Measurements from ENCODE around the gene ASPSCR1. TPM values are rescaled to one million over a fixed set of nuclear protein-coding genes. Genes with fewer than 3 reads are reported as not detected.
A peak's percentile ranks its signal among the peaks of the same experiment; 100 is the strongest.

Gene ASPSCR1
- total RNA-seq, 1 experiment from 2014 or later, result 51.0 TPM

DNA sequence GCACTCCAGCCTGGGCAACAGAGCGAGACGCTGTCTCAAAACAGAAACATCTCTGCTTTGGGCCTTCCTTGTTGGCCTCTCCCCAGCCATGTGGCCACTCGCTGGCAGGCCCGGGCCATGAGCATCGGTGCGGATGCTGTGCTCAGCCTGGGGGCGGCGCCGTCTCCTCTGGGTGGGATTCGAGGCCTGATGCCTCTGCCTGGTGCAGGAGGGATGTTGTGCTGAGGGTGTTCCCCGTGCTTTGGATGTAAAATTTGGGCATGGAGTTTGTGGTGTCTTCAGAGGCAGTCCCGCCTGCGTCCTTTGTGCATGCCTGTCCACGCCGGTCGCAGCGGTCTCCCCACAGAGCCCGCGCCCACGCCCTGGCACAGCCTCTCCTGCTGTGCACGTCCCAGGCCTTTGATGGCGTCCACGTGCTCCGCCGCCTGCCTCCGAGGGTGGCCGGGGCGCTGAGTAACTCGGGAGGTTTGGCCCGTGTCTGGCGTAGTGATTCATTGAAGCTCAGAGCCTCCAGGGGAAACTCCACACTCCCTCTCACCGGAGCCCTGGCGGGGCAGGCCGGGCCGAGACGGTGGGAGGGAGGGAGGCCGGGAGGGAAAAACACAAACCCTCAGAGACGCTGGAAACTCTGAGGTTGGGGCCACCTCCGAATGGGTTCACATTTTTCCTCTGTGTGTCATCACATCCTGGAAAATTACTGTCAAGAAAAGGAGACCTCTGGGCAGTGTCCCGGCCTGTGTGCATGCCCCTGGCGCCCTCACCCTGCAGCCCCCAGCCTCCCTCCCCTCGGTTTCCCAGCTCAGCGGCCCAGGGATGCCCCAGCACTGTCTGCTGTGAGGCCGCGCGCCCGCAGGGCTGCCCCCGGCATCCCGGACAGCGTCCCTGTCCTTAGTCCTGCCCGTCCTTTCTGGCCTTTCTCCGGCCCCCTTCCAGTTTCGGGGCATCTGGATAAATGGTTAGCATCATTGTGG, 26.3 kb downstream of the ASPSCR1 start (continued):
- no peak; the same call in 1 of the 2 replicates for TF ChIP-seq FOSL1 (IDR thresholded peaks at IDR 0.05; ENCODE audit: low read depth)
- no peak for TF ChIP-seq ZBTB33 (IDR thresholded peaks at IDR 0.05; ENCODE audit: extremely low read depth, insufficient replicate concordance, low read length)

DNA sequence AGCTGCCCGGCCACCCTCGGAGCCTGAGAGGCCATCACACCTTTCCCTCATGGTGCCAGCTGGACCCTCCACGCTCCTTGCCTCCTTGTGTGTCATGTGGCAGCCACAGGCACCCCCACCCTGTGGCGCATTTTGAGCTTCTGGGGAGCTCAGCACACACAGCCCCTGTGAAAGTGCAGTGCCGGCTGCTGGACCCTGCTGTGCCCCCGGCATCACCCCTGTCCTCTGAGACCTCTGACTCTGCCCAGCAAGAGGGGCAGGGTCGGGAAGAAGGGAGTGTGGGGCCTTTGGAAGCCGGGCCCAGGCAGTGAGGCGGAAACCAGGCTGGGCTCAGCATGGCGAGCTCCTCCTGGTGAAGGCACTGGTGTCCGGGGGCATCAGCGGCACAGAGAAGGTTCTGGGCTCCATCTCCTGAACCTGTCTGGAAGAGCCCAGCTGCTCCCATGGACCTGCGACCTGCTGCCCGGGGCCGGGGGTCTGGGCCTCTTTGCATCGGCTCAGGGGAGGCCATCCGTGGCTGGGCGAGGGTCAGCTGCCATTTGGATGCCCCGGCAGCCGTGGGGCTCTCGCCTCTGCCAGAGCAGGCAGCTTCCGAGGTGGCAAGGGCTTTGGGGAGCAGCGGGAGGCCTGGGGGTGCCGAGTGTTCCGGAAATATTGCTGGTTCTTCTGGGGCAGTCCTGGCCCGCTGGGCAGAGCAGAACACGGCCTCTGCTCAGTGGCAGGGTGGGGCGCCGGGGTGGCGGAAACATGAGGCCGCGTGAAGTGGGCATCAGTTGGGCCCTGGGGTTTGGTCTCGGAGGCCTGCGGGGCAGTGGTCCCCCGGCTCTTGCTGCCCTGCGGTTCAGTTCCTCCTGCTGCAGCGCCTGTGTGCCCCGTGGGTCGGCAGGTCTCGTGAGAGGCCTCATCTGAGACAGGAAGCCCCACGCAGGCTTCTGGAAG, 27.4 kb downstream of the ASPSCR1 start:
- no TSS peak for BruUV-seq (replicated peaks)
- ChIA-PET POLR2A (no interaction called here), RAD21 (ENCODE audit: low non-redundant PET in 1 of 2, low total read pairs in 2 of 2, uncharacterized antibody in 2 of 2, unreplicated experiment in 2 of 2) (no interaction called here), CTCF (interaction anchor here (1.2 to 3.3 kb wide), 3 partner anchors 16 to 45 kb away, joined by 3 to 23 read pairs (median 3); partner anchors contain the start of gene DCXR)
- H4K20me1 ChIP-seq (ENCODE audit: insufficient read depth), result no peaks in the 10 kb centered on the region
- H3K36me3 ChIP-seq (ENCODE audit: control insufficient read depth in 1 of 2, insufficient read depth in 2 of 2, low read length in 2 of 2), result no peaks in the 10 kb centered on the region; a peak in 1 of 4 replicates
- H3K79me2 ChIP-seq (ENCODE audit: insufficient read depth, low read length), result no peaks in the 10 kb centered on the region
- H3K27ac ChIP-seq (ENCODE audit: low read depth, low read length), result peak overlapping the region; percentile 86
- ATAC-seq (no peak), DNase-seq (ENCODE audit: low read depth, low spot score) (no peak)
- H3K9me2 ChIP-seq (ENCODE audit: insufficient read depth), result no peaks in the 10 kb centered on the region
- no peak overlapping the region for H2AFZ ChIP-seq (ENCODE audit: low read depth, low read length, poor library complexity, severe bottlenecking)
- H3K27me3 ChIP-seq (ENCODE audit: insufficient read depth, low read length), result no peaks in the 10 kb centered on the region
- H3K4me1 ChIP-seq (ENCODE audit: control insufficient read depth in 1 of 2, insufficient read depth in 2 of 2, low read length in 2 of 2), result peaks cover 44 to 58% of the 10 kb centered on the region in 2 experiments
- H3K4me2 ChIP-seq (ENCODE audit: low read length), result peak overlapping the region; percentile 69
- no peaks in the 10 kb centered on the region for H3K9me3 ChIP-seq (ENCODE audit: control insufficient read depth in 1 of 2, insufficient read depth in 1 of 2, low read depth in 1 of 2, low read length in 2 of 2)
- intact Hi-C loops (cut with micrococcal nuclease), result no loop called here
- no peak overlapping the region for H3K4me3 ChIP-seq (replicated peaks in 1 of 2; ENCODE audit: low read depth in 1 of 2, low read length in 2 of 2)
- H3K9ac ChIP-seq (ENCODE audit: low read length), result peak overlapping the region; percentile 66
- TF ChIP-seq ZNF274 (IDR thresholded peaks at IDR 0.05; ENCODE audit: low read depth, low read length), result no peak
- no peak for TF ChIP-seq EGR1 (IDR thresholded peaks at IDR 0.05; ENCODE audit: low read depth)
- TF ChIP-seq SRF (IDR thresholded peaks at IDR 0.05; ENCODE audit: low read depth), result no peak
- no peak for TF ChIP-seq SP1 (IDR thresholded peaks at IDR 0.05; ENCODE audit: low read depth)
- TF ChIP-seq CBX3 (IDR thresholded peaks at IDR 0.05; ENCODE audit: low read depth), result no peak
- no peak for TF ChIP-seq SIN3A (IDR thresholded peaks at IDR 0.05; ENCODE audit: low read depth)
- no peak for TF ChIP-seq ELF1 (IDR thresholded peaks at IDR 0.05; ENCODE audit: borderline replicate concordance, low read depth)
- TF ChIP-seq POLR2AphosphoS5 (IDR thresholded peaks at IDR 0.05; ENCODE audit: low read depth, low read length), result no peak
- TF ChIP-seq ZBTB33 (IDR thresholded peaks at IDR 0.05; ENCODE audit: extremely low read depth, insufficient replicate concordance, low read length), result no peak
- no peak for TF ChIP-seq EZH2phosphoT487 (IDR thresholded peaks at IDR 0.05; ENCODE audit: borderline replicate concordance)
- no peak for TF ChIP-seq JUND (IDR thresholded peaks at IDR 0.05)
- no peak for TF ChIP-seq POLR2A (IDR thresholded peaks at IDR 0.05; ENCODE audit: borderline replicate concordance, extremely low read depth, insufficient read depth, insufficient read length)
- TF ChIP-seq, protein P1, sequence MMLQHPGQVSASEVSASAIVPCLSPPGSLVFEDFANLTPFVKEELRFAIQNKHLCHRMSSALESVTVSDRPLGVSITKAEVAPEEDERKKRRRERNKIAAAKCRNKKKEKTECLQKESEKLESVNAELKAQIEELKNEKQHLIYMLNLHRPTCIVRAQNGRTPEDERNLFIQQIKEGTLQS (IDR thresholded peaks at IDR 0.05), result no peak
- no peak for TF ChIP-seq RAD21 (IDR thresholded peaks at IDR 0.05; ENCODE audit: low read depth)
- no peak for TF ChIP-seq MAX (IDR thresholded peaks at IDR 0.05)
- no peak for TF ChIP-seq ZFX (IDR thresholded peaks at IDR 0.05)
- no peak for TF ChIP-seq YY1 (IDR thresholded peaks at IDR 0.05; ENCODE audit: extremely low read depth, insufficient replicate concordance, low read depth, low read length)

All from HCT116 (cell line).